KOPT-K1 (cell line): ENCODE measurements around the gene YWHAG.

Experiments
- H3K27ac ChIP-seq: fragments of 200-600 bp; sonication (generic); 2 replicates; pipeline ENCODE4 v1.5.1; 2016; ENCODE audit warnings: antibody characterized with exemption, mild to moderate bottlenecking, low read depth, low read length; ENCODE audit not compliant: poor library complexity, severe bottlenecking
- H3K36me3 ChIP-seq: fragments of 200-600 bp; sonication (generic); 2 replicates; pipeline ENCODE4 v1.5.1; 2017; ENCODE audit warnings: antibody characterized with exemption, mild to moderate bottlenecking, low read length, moderate library complexity; ENCODE audit not compliant: insufficient read depth
- H3K9me3 ChIP-seq: fragments of 200-600 bp; sonication (generic); 2 replicates; pipeline ENCODE4 v1.5.1; 2017; ENCODE audit warnings: antibody characterized with exemption, low read length, mild to moderate bottlenecking; ENCODE audit not compliant: insufficient read depth, poor library complexity, severe bottlenecking

The YWHAG gene

GRCh38 chr7:76359978-76360638, 1.3 kb upstream of the YWHAG start:
- H3K27ac ChIP-seq: peak overlapping the region; percentile 81
- H3K9me3 ChIP-seq: no peaks in the 10 kb centered on the region
- peaks cover 23% of the 10 kb centered on the region for H3K36me3 ChIP-seq

DNA sequence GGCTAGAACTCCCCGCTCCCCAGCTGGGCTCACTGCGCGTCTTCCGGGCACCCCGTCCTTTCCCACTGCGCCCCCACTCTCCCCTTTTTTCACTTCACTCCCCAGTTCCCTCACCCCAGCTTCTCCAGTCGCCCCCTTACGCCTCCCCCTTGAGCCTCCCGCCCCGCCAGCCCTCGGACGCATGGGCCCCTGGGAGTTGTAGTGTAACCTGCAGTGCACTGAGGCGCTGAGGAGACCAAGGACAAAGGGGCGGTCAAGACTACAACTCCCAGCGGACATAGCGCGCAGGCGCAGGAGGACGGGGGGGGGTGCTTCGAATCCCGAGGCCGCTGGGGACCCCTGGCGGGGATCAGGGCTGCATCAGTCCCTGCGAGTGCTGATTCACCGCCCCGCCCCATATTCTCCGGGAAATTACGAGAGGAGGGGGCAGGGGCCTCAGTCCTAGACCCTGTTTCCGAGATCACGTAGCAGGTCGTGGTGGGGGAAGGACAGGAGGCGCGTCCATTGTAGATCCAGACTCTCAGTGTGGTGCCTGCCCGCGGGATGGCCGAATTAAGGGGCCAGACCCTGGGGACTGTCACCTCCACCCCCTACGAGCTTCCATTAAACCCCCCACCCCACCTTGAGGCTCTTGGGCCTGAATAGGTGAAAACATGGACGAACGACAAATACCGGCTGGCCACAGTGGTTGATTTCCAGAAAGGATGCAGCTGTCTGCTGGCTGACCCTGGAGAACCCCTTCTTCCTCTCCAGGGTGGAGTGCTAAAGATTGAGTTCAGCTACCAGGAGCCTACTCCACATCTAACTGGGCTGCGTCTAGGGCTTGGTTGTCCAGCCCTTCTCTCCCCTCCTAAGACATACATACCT, 553 bp upstream of the YWHAG start:
- H3K9me3 ChIP-seq: no peaks in the 10 kb centered on the region
- peak overlapping the region; percentile 81 for H3K27ac ChIP-seq
- peaks cover 30% of the 10 kb centered on the region for H3K36me3 ChIP-seq

- Histone ChIP-seq H3K27ac (peak overlapping the region; percentile 81), H3K36me3 (peaks cover 42% of the 10 kb centered on the region), H3K9me3 (no peaks in the 10 kb centered on the region)
Observed at GRCh38 chr7:76358011-76358480, 745 bp downstream of the YWHAG start.

DNA sequence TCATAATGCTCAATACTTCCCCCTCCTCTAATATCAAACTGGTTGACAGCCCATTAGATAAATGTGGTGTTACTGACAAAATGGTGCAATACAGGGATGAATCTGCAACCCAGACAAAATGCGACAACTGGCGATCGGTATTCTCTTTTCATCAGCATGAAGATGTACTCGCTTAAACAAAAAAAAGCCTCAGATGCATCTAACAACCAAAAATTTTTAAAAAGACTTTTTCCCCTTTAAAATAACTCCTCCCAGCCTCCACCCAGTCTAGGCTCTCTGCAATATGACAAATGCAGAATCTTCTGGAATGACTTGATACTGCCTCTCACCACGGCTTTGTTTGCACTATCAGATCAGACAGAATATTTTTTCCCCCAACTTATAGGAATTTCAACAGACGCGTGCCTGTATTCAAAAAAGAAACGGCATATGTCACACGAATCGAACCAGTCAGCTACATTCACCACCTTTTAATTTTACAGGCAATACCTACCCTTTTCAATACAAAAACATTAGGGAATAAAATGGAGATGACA, 1.2 kb downstream of the YWHAG start:
- peak overlapping the region; percentile 81 for H3K27ac ChIP-seq

DNA sequence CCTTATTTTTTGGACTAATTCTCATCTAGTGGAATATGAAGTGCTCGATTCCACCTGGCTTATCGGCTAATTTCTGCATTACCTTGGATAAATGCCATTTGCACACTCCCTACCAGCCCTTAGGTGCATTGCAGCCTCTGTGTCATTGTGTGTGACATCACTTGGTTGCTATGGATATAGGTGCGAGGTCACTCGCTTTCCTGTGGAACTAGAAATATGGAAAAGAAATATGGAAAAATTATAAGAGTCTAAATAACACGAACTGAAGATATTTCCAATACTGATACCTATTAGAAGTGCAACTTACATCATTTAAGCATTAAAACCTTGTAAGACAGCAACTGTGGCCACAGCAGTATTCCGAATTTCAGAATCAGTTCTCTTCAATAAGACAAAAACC, 2.0 kb downstream of the YWHAG start:
- Histone ChIP-seq H3K9me3 (no peaks in the 10 kb centered on the region), H3K27ac (peak overlapping the region; percentile 81), H3K36me3 (peaks cover 54% of the 10 kb centered on the region)

More for the DNA sequence above, 1.2 kb downstream of the YWHAG start:
- H3K36me3 ChIP-seq: peaks cover 47% of the 10 kb centered on the region
- H3K9me3 ChIP-seq: no peaks in the 10 kb centered on the region

DNA sequence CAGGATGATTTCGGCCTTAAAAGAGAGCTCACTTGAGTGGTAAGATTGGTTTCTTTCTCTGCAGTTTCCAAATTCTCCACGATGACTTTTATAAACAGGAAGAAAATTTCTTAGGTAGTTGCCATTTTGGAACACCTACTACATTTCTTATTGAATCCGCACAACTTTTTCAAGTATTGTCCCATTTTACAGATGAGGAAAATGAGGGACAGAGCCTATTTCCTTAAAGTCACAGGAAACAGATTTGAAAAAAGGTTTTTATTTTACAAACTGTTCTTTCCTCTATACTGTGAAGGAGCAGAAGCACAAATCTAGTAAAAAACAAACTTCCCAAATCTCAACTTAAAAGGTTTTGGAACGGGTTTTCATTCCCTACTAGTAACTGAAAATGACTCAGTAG, 2.7 kb downstream of the YWHAG start:
- H3K27ac ChIP-seq: no peak overlapping the region
- peaks cover 61% of the 10 kb centered on the region for H3K36me3 ChIP-seq
- H3K9me3 ChIP-seq: no peaks in the 10 kb centered on the region

DNA sequence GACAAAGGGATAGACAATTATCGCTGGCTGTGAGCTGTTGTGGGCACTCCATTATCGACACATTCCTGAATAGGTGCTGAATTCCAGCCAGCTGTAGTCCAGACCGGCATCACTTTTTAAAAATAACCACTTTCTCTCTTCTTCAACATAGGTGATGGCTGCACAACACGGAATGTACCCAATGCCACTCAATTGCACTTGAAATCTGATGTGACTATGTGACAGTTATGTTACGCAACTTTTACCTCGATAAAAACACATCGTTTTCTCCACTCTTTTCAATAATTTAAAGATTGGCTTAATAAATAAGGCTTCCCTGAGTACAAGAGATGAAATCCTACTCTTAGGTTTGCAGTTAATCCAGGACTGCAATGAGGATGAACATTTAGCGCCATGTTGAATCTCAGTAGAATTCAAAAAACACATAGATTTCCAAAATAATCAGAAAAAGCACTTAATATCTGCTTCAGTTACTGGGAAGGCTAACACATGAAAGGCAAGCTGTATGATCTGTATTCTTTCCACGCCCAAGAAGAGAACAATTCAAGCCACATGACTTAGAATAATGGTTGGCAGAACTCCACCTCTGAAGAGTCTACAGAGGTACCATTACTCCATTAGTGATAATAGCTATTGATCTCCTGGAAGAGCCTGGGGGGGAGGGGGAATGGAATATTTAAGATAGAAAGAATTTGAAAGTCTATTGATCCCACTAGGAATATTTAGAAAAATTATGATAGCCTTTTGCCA, 3.6 kb downstream of the YWHAG start:
- Histone ChIP-seq H3K36me3 (peaks cover 71% of the 10 kb centered on the region), H3K27ac (no peak overlapping the region), H3K9me3 (no peaks in the 10 kb centered on the region)

DNA sequence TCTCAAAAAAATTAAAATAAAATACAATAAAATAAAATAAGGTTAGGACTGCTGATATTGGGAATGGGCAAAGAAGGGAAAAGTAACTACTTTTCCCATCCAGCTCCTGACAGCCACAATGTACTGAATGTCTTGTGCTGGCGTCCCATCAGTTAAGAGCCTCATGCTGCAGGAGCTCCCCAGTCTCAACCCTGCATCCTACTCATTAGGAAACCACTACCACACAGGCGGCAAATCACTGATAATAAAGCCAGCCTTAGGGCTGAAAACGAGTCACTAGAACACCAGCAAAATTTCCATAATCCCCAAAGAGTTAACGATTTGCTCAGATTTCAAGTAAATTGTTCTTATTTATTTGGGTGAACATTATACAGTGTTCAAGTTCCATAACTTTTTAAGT, 4.3 kb downstream of the YWHAG start:
- Histone ChIP-seq H3K27ac (no peak overlapping the region), H3K9me3 (no peaks in the 10 kb centered on the region), H3K36me3 (peaks cover 77% of the 10 kb centered on the region)

DNA sequence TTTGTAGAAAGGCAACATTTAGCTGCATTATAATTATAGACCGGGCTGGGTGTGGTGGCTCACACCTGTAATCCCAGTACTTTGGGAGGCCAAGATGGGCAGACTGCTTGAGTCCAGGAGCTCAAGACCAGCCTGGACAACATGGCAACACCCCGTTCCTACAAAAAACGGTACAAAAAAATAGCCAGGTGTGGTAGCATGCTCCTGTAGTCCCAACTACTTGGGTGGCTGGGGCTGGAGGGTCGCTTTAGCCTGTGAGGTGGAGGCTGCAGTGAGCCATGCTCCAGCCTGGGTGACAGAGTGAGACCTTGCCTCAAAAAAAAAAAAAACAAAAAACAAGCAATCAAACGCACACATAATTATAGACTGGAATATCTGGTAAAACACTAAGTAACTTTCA, 5.0 kb downstream of the YWHAG start:
- no peaks in the 10 kb centered on the region for H3K9me3 ChIP-seq
- no peak overlapping the region for H3K27ac ChIP-seq
- peaks cover 85% of the 10 kb centered on the region for H3K36me3 ChIP-seq

- Histone ChIP-seq H3K27ac (no peak overlapping the region), H3K36me3 (peaks cover 98% of the 10 kb centered on the region)
Observed at GRCh38 chr7:76352193-76352592, 6.6 kb downstream of the YWHAG start.

DNA sequence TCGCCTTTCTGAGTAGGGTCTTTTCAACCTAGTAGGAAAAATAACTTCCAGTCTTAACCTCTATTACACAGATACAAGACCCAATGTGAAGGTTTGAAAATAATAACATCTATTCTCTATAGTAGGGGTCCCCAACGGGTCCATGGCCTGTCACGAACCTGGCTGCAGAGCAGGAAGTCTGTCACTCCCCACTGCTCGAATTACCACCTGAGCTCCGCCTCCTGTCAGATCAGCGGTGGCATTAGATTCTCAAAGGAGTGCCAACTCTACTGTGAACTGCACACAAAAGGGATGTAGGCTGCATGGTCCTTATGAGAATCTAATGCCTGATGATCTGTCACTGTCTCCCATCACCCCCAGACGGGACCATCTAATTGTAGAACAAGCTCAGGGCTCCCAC, 7.4 kb downstream of the YWHAG start:
- Histone ChIP-seq H3K9me3 (no peaks in the 10 kb centered on the region), H3K27ac (no peak overlapping the region), H3K36me3 (peaks cover 98% of the 10 kb centered on the region)

More at GRCh38 chr7:76352193-76352592, 6.6 kb downstream of the YWHAG start:
- no peaks in the 10 kb centered on the region for H3K9me3 ChIP-seq

DNA sequence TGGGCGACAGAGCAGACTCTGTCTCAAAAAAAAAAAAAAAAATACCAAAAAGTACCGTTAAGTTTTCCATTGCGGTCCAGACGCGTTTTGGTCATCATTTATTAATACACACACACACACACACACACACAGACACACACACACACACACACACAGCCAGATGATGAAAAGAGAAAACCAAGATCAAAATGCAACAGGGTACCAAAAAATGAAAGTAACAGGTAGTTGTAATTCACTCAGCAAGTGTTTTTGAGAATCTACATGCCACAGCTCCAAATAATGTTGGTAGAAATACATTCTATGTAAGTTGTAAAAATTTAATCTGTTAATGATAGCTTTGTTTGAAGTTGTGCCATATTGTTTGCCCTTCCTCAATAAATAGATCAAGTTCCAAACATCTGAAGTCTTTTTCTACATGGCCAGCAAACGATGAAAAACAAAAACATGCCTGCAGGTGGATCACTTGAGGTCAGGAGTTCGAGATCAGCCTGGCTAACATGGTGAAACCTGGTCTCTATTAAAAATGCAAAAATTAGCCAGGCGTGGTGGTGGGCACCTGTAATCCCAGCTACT, 9.4 kb downstream of the YWHAG start:
- H3K27ac ChIP-seq: no peak overlapping the region
- peaks cover 98% of the 10 kb centered on the region for H3K36me3 ChIP-seq
- H3K9me3 ChIP-seq: no peaks in the 10 kb centered on the region

DNA sequence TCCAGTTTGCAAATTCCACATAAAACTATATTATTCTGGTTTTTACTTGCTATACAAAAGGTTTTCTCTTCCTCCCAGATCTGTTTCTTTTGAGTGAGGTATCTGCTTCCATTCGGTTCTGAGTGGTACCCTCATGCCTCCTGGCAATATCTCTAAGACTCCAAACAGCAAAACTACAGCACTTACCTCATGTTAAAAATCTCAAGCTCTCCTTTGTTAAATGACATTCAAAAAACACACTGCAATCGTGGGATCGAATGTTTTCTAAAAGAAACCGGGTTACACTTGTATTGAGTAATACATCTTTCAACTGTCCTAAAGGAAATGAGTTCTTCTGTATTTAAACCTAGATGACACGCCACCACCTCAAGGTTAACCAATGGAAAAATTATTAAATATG, 11.1 kb downstream of the YWHAG start:
- peaks cover 100% of the 10 kb centered on the region for H3K36me3 ChIP-seq
- H3K27ac ChIP-seq: no peak overlapping the region
- no peaks in the 10 kb centered on the region for H3K9me3 ChIP-seq

DNA sequence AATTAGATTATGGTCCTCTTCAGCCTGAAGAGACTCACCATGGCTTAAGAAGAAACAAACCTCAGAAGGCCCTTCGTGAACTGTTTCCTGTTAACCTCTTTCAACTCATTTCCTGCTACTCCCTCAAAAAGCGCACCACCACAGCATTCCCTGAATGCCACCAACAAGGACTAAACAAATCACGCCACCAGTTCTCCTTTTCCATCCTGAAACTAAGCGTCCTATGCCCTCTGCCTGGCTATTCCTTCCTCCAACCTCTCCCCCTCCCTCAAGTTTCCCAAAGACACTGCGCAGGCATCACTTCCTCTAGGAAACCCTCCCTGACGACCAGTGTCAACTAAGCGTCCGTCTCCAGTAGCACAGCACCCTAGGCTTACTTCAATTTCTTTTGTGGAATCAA, 12.0 kb downstream of the YWHAG start:
- no peaks in the 10 kb centered on the region for H3K9me3 ChIP-seq
- H3K27ac ChIP-seq: peak overlapping the region; percentile 2
- peaks cover 100% of the 10 kb centered on the region for H3K36me3 ChIP-seq
